Astrocyte of the cerebellum (primary cell): ENCODE data around the gene MTMR12.

Source experiments
- DNase-seq: peaks from one replicate; pipeline ENCODE4 v3.0.0-alpha.2; 2011; ENCODE audit warnings: low read depth
- H3K4me3 ChIP-seq: 2 replicates; pipeline ENCODE4 v1.5.1; 2011; ENCODE audit warnings: mild to moderate bottlenecking, low read depth, low read length, moderate library complexity
- CTCF ChIP-seq: IDR thresholded peaks from 2 replicates; pipeline ENCODE4 v1.5.1; 2012; ENCODE audit warnings: low read length, low read depth, moderate library complexity, mild to moderate bottlenecking; ENCODE audit errors: missing control alignments
- in situ Hi-C: cut with HindIII; loops from 2 replicates; pipeline ENCODE4 v1.10.0; 2017; ENCODE audit warnings: low sequenced_read_pairs

The MTMR12 gene

GRCh38 chr5:32231241-32231640, 81.5 kb downstream of the MTMR12 start:
- DNase-seq, result no peak
- in situ Hi-C loops, result no loop called here
- no peak overlapping the region for H3K4me3 ChIP-seq
- no peak for TF ChIP-seq CTCF

GRCh38 chr5:32230356-32231099, 82.2 kb downstream of the MTMR12 start:
- no peak for TF ChIP-seq CTCF
- in situ Hi-C loops, result no loop called here
- no peak overlapping the region for H3K4me3 ChIP-seq
- no peak for DNase-seq

- in situ Hi-C loops, result no loop called here
- no peak overlapping the region for H3K4me3 ChIP-seq
- no peak for TF ChIP-seq CTCF
- DNase-seq, result no peak
These were observed 83.2 kb downstream of the MTMR12 start for GRCh38 chr5:32229586-32229985.

GRCh38 chr5:32228816-32229215, 83.9 kb downstream of the MTMR12 start:
- DNase-seq, result no peak
- in situ Hi-C loops, result no loop called here
- H3K4me3 ChIP-seq, result no peak overlapping the region
- no peak for TF ChIP-seq CTCF

GRCh38 chr5:32225445-32225844, 87.3 kb downstream of the MTMR12 start:
- TF ChIP-seq CTCF, result no peak
- H3K4me3 ChIP-seq, result no peak overlapping the region
- in situ Hi-C loops, result no loop called here
- DNase-seq, result no peak

GRCh38 chr5:32223972-32224609, 88.6 kb downstream of the MTMR12 start:
- TF ChIP-seq CTCF, result no peak
- in situ Hi-C loops, result no loop called here
- H3K4me3 ChIP-seq, result no peak overlapping the region
- no peak for DNase-seq
